ENCODE measurements around the gene MS4A6A.
"Not testable (repeated sequence)": the region's sequence is repeated elsewhere in the genome, so short reads cannot be mapped to it uniquely, and the experiment has no call there.

Gene MS4A6A

GRCh38 chr11:60183591-60184205, 815 bp upstream of the MS4A6A start:
- no peak for DNase-seq (ENCODE audit: low read depth)

- no peak for DNase-seq (ENCODE audit: low read depth)
Observed at GRCh38 chr11:60175860-60176275, 7.0 kb downstream of the MS4A6A start.

- no peak for DNase-seq (ENCODE audit: low read depth)
Observed at GRCh38 chr11:60172011-60172410, 10.9 kb downstream of the MS4A6A start.

GRCh38 chr11:60170566-60170965, 12.3 kb downstream of the MS4A6A start:
- DNase-seq (ENCODE audit: low read depth) = no peak

GRCh38 chr11:60169264-60169915, 13.5 kb downstream of the MS4A6A start:
- DNase-seq (ENCODE audit: low read depth) = no peak

GRCh38 chr11:60168306-60168705, 14.6 kb downstream of the MS4A6A start:
- DNase-seq (ENCODE audit: low read depth) = no peak

GRCh38 chr11:60165951-60166350, 16.9 kb downstream of the MS4A6A start:
- DNase-seq (ENCODE audit: low read depth) = no peak

GRCh38 chr11:60165538-60165937, 17.3 kb downstream of the MS4A6A start:
- no peak for DNase-seq (ENCODE audit: low read depth)

- DNase-seq (ENCODE audit: low read depth) = no peak
Observed at GRCh38 chr11:60164550-60165075, 18.3 kb downstream of the MS4A6A start.

GRCh38 chr11:60161766-60162165, 21.1 kb downstream of the MS4A6A start:
- DNase-seq (ENCODE audit: low read depth) = no peak

GRCh38 chr11:60161107-60161506, 21.8 kb downstream of the MS4A6A start:
- no peak for DNase-seq (ENCODE audit: low read depth)

GRCh38 chr11:60159868-60160267, 23.0 kb downstream of the MS4A6A start:
- DNase-seq (ENCODE audit: low read depth) = no peak

- no peak for DNase-seq (ENCODE audit: low read depth)
Observed at GRCh38 chr11:60159284-60159683, 23.6 kb downstream of the MS4A6A start.

GRCh38 chr11:60158636-60159035, 24.2 kb downstream of the MS4A6A start:
- DNase-seq (ENCODE audit: low read depth) = no peak

GRCh38 chr11:60155931-60156330, 27.0 kb downstream of the MS4A6A start:
- DNase-seq (ENCODE audit: low read depth) = no peak

- not testable (repeated sequence) for DNase-seq (ENCODE audit: low read depth)
Observed at GRCh38 chr11:60152727-60153126, 30.2 kb downstream of the MS4A6A start.

- DNase-seq (ENCODE audit: low read depth) = no peak
Observed at GRCh38 chr11:60150279-60150678, 32.6 kb downstream of the MS4A6A start.

GRCh38 chr11:60145677-60146076, 37.2 kb downstream of the MS4A6A start:
- no peak for DNase-seq (ENCODE audit: low read depth)

- no peak for DNase-seq (ENCODE audit: low read depth)
Observed at GRCh38 chr11:60143768-60144167, 39.1 kb downstream of the MS4A6A start.

- no peak for DNase-seq (ENCODE audit: low read depth)
Observed at GRCh38 chr11:60133917-60134316, 49.0 kb downstream of the MS4A6A start.

- no peak for DNase-seq (ENCODE audit: low read depth)
Observed at GRCh38 chr11:60131912-60132311, 51.0 kb downstream of the MS4A6A start.

GRCh38 chr11:60130496-60130895, 52.4 kb downstream of the MS4A6A start:
- peak; percentile 18 for DNase-seq (ENCODE audit: low read depth)

- no peak for DNase-seq (ENCODE audit: low read depth)
Observed at GRCh38 chr11:60129853-60130252, 53.0 kb downstream of the MS4A6A start.

- not testable (repeated sequence) for DNase-seq (ENCODE audit: low read depth)
Observed at GRCh38 chr11:60128866-60129265, 54.0 kb downstream of the MS4A6A start.

All from HS-5 (cell line).